Keratinocyte (primary cell): ENCODE measurements around the gene MALAT1.

Experiments
- CTCF ChIP-seq, 3 experiments: IDR thresholded peaks in 1 of 3; conservative IDR thresholded peaks in 1 of 3; optimal IDR thresholded peaks in 1 of 3; 2 replicates in 2 of 3; 3 replicates in 1 of 3; pipeline versions ENCODE3 to v1.5.1; 2011; ENCODE audit warnings: low read length in 3 of 3, mild to moderate bottlenecking in 3 of 3, moderate library complexity in 2 of 3, control low read depth in 1 of 3, inconsistent platforms in 1 of 3; ENCODE audit not compliant: insufficient read depth in 2 of 3; ENCODE audit errors: extremely low read depth in 1 of 3
- EZH2 ChIP-seq: IDR thresholded peaks from one replicate; pipeline ENCODE4 v1.6.1; 2012; ENCODE audit warnings: inconsistent platforms, mild to moderate bottlenecking, low read length, moderate library complexity

GRCh38 chr11:65479184-65480145, 19.4 kb upstream of the MALAT1 start:
- TF ChIP-seq CTCF (optimal IDR thresholded peaks at IDR 0.05 in 1 of 3, IDR thresholded peaks at IDR 0.05 in 1 of 3, conservative IDR thresholded peaks at IDR 0.05 in 1 of 3; ENCODE audit: extremely low read depth in 1 of 3, insufficient read depth in 2 of 3, low read length in 3 of 3): peak; percentile 28 to 63 (median 53)
- TF ChIP-seq EZH2: no peak
